Sigmoid colon (tissue), 7 donors: Measurements from ENCODE around the gene DPP6. TPM values are rescaled to one million over a fixed set of nuclear protein-coding genes. Genes with fewer than 3 reads are reported as not detected.

ENCODE experiments used
- DNase-seq: peaks from one replicate; pipeline ENCODE4 v3.0.0-alpha.2; 2019
- H3K27ac ChIP-seq, 4 donors: fragments of 200-600 bp; sonication (generic); one replicate each; pipeline ENCODE4 v1.5.1; 2016 to 2019; ENCODE audit warnings: mild to moderate bottlenecking in 1 of 4
- H3K27me3 ChIP-seq, 3 donors: fragments of 200-600 bp; sonication (generic); one replicate each; pipeline ENCODE4 v1.5.1; 2019; ENCODE audit warnings: mild to moderate bottlenecking in 1 of 3
- H3K36me3 ChIP-seq, 4 donors: fragments of 200-600 bp; sonication (generic); one replicate each; pipeline ENCODE4 v1.5.1; 2016 to 2019
- H3K4me1 ChIP-seq, 4 donors: fragments of 200-600 bp; sonication (generic); one replicate each; pipeline ENCODE4 v1.5.1; 2017 to 2019
- H3K4me3 ChIP-seq, 4 donors: fragments of 200-600 bp; sonication (generic); one replicate each; pipeline ENCODE4 v1.5.1; 2017 to 2019; ENCODE audit warnings: mild to moderate bottlenecking in 2 of 4, moderate library complexity in 1 of 4
- H3K9me3 ChIP-seq, 4 donors: fragments of 200-600 bp in 3 of 4; sonication (generic) in 3 of 4; one replicate each; pipeline versions ENCODE4 v1.5.1 to v1.6.1; 2013 to 2019
- EP300 ChIP-seq, 4 donors: sonication (generic); formaldehyde crosslinking; IDR thresholded peaks; one replicate each; pipeline ENCODE4 v1.6.1; 2017; ENCODE audit warnings: antibody characterized with exemption in 4 of 4
- POLR2A ChIP-seq, 2 donors: fragments of 450-650 bp; IDR thresholded peaks; one replicate each; pipeline ENCODE4 v1.6.1; 2016; ENCODE audit warnings: antibody characterized with exemption in 2 of 2, mild to moderate bottlenecking in 2 of 2, moderate library complexity in 2 of 2
- POLR2AphosphoS5 ChIP-seq, 4 donors: sonication (generic); formaldehyde crosslinking; IDR thresholded peaks; one replicate each; pipeline ENCODE4 v1.6.1; 2017; ENCODE audit warnings: antibody characterized with exemption in 4 of 4
- WGBS, 2 donors: extraction: QIAGEN DNeasy Blood & Tissue Kit; methylation state at CpG; one replicate each; pipeline ENCODE4 v1.1.7; 2013; 5-methylcytosine and 5-hydroxymethylcytosine counted together
- intact Hi-C: fragments of 100-400 bp; cut with DNase I; formaldehyde crosslinking; loops from one replicate; pipeline ENCODE4 v1.15.1; 2023
- polyA plus RNA-seq, 3 donors: library from polyadenylated mRNA; stranded (reverse); fragments of 200-250 nt; gene quantifications; one replicate each; pipeline ENCODE4 v1.2.3, GENCODE V29; 2013
- total RNA-seq, 4 donors: library from RNA; depleted of rRNA; stranded (reverse); fragments of >200 nt; gene quantifications; one replicate each; pipeline ENCODE4 v1.1.0, GENCODE V29; 2016
- TF ChIP-seq, protein P1 (sequence below), 4 experiments: fragments of 450-650 bp in 3 of 4; fragments of 200-600 bp in 1 of 4; IDR thresholded peaks; one replicate each; pipeline ENCODE4 v1.5.1; 2016 to 2019; ENCODE audit warnings: antibody characterized with exemption in 4 of 4, mild to moderate bottlenecking in 3 of 4, moderate library complexity in 2 of 4
- donor health status: healthy with polysubstance abuse.
- donor health status: Bipolar disorder and iron deficiency.
- donor health status: healthy.

DPP6 gene
- total and polyA plus RNA-seq, 7 donors, result 1.2 to 53.2 (median 41.0) TPM; not detected in 1

GRCh38 chr7:154178895-154179294, 126.7 kb downstream of the DPP6 start:
- no peak for DNase-seq
- Histone ChIP-seq H3K27me3 (no peaks in the 10 kb centered on the region), H3K4me3 (no peak overlapping the region), H3K27ac (no peak overlapping the region), H3K36me3 (no peaks in the 10 kb centered on the region), H3K4me1 (peaks cover 0 to 16% (median 0%) of the 10 kb centered on the region in 4 donors), H3K9me3 (no peaks in the 10 kb centered on the region)
- TF ChIP-seq EP300 (IDR thresholded peaks at IDR 0.05), result no peak
- TF ChIP-seq, protein P1, sequence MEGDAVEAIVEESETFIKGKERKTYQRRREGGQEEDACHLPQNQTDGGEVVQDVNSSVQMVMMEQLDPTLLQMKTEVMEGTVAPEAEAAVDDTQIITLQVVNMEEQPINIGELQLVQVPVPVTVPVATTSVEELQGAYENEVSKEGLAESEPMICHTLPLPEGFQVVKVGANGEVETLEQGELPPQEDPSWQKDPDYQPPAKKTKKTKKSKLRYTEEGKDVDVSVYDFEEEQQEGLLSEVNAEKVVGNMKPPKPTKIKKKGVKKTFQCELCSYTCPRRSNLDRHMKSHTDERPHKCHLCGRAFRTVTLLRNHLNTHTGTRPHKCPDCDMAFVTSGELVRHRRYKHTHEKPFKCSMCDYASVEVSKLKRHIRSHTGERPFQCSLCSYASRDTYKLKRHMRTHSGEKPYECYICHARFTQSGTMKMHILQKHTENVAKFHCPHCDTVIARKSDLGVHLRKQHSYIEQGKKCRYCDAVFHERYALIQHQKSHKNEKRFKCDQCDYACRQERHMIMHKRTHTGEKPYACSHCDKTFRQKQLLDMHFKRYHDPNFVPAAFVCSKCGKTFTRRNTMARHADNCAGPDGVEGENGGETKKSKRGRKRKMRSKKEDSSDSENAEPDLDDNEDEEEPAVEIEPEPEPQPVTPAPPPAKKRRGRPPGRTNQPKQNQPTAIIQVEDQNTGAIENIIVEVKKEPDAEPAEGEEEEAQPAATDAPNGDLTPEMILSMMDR (IDR thresholded peaks at IDR 0.05), result no peak
- no peak for TF ChIP-seq POLR2A (IDR thresholded peaks at IDR 0.05)
- no peak for TF ChIP-seq POLR2AphosphoS5 (IDR thresholded peaks at IDR 0.05)
- intact Hi-C loops, result no loop called here

DNA sequence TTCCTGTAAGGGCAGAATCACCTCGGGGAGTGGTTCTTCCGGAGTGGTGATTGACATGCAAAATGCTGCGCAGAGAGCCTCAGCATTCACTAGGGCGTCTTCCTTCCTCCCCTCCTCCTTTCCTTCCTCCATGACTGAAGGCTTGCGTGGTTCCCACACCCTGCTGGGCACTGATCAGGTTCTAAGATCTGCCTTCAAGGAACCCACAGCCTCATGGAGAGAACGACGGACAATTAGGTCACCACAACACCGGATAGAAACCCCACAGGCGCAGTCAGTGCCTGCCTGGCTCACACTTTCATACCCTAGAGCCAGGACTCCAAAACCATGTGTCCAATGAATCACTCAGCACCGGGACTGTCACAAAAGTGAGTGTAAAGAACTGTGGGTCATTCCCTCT, 131.3 kb downstream of the DPP6 start:
- intact Hi-C loops, result loop anchor here (10.0 kb wide), 1 partner anchor 151 kb away; no protein-coding TSS in a partner anchor

DNA sequence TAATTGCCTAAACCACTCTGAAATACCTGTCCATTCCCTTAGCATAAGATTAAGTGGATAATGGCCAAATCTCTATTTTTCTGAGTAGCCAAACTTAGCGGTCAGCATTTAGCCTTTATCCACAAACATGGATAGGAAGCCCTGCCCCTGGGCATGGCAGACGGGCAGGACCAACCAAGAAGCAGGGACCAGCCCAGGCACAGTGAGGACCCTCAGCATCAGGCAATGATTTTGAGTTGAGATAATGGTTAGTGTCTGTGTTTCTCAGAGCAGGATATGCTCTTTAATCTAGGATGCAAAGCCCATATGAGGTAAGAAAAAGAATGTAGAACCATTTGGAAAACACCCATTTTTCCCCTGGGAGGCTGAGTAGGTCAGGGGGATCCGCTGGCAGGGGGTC, 131.7 kb downstream of the DPP6 start:
- H3K27me3 ChIP-seq, result no peaks in the 10 kb centered on the region
- intact Hi-C loops, result loop anchor here (10.0 kb wide), 1 partner anchor 151 kb away; no protein-coding TSS in a partner anchor
- no peak for DNase-seq
- peaks cover 0 to 7% (median 0%) of the 10 kb centered on the region in 4 donors for H3K4me1 ChIP-seq
- H3K36me3 ChIP-seq, result no peaks in the 10 kb centered on the region
- no peaks in the 10 kb centered on the region for H3K9me3 ChIP-seq
- no peak overlapping the region for H3K4me3 ChIP-seq
- TF ChIP-seq POLR2AphosphoS5 (IDR thresholded peaks at IDR 0.05) (no peak), POLR2A (IDR thresholded peaks at IDR 0.05) (no peak), EP300 (IDR thresholded peaks at IDR 0.05) (no peak)
- TF ChIP-seq, protein P1 (IDR thresholded peaks at IDR 0.05), result no peak
- 54 to 72% methylated on average over 3 of the region's 3 CpGs for WGBS, 2 donors
- no peak overlapping the region for H3K27ac ChIP-seq

More for the DNA sequence above, 131.3 kb downstream of the DPP6 start:
- Histone ChIP-seq H3K9me3 (no peaks in the 10 kb centered on the region), H3K27me3 (no peaks in the 10 kb centered on the region), H3K4me1 (peaks cover 0 to 12% (median 0%) of the 10 kb centered on the region in 4 donors), H3K4me3 (no peak overlapping the region), H3K36me3 (no peaks in the 10 kb centered on the region), H3K27ac (no peak overlapping the region)
- DNase-seq, result no peak
- TF ChIP-seq EP300 (IDR thresholded peaks at IDR 0.05) (no peak), POLR2A (IDR thresholded peaks at IDR 0.05) (no peak), POLR2AphosphoS5 (IDR thresholded peaks at IDR 0.05) (no peak)
- TF ChIP-seq, protein P1 (IDR thresholded peaks at IDR 0.05), result no peak
- WGBS, 2 donors, result 38 to 49% methylated on average over 10 of the region's 10 CpGs

DNA sequence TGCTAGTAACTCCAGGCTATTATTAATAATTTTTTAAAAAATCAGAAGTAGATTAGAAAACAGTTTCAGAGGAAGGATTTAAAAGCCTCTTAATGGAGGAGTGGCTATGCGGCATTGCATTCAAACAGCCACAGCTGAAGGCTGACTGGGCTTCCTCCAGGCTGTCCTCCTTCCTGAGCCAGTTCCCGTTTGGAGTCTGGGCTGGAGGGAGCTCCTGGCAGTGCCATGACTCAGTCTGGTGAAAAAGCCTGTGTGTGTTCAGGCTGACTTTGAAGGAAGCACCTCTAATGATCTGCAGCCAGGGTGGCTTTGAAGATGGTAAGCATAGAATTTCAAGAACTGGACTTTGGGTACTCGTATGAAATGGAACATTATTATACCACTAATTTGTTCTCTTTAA, 134.6 kb downstream of the DPP6 start:
- H3K36me3 ChIP-seq, result no peaks in the 10 kb centered on the region
- no peaks in the 10 kb centered on the region for H3K27me3 ChIP-seq
- intact Hi-C loops, result loop anchor here (10.0 kb wide), 1 partner anchor 148 kb away; no protein-coding TSS in a partner anchor
- H3K9me3 ChIP-seq, result no peaks in the 10 kb centered on the region
- H3K4me1 ChIP-seq, result no peaks in the 10 kb centered on the region
- DNase-seq, result no peak
- no peak overlapping the region for H3K27ac ChIP-seq
- 73 to 75% methylated on average over 3 of the region's 3 CpGs for WGBS, 2 donors
- no peak for TF ChIP-seq EP300 (IDR thresholded peaks at IDR 0.05)
- TF ChIP-seq, protein P1 (IDR thresholded peaks at IDR 0.05), result no peak
- no peak for TF ChIP-seq POLR2AphosphoS5 (IDR thresholded peaks at IDR 0.05)
- no peak for TF ChIP-seq POLR2A (IDR thresholded peaks at IDR 0.05)
- no peak overlapping the region for H3K4me3 ChIP-seq

DNA sequence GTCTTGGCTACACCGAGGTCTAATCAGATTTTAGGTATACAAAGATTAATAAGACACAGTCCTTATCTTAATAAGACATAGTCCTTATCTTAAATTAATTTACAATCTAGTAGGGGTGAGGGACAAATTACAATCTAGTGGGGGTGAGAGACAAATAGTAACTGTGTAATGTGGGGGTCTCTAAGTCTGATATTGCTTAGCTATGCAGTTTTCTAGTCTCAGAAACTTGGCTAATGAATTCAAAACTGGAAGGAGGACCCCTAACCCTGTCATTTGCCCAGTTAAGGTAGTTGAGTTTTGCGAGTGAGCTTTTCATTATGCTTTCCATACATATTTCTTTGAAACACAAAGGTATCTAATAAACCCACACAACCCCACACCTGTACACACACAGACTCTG, 136.1 kb downstream of the DPP6 start:
- Histone ChIP-seq H3K27ac (no peak overlapping the region), H3K36me3 (no peaks in the 10 kb centered on the region), H3K4me1 (no peaks in the 10 kb centered on the region), H3K27me3 (no peaks in the 10 kb centered on the region), H3K9me3 (no peaks in the 10 kb centered on the region), H3K4me3 (no peak overlapping the region)
- DNase-seq, result no peak
- intact Hi-C loops, result loop anchor here (10.0 kb wide), 1 partner anchor 146 kb away; no protein-coding TSS in a partner anchor
- WGBS, 2 donors, result 80 to 93% methylated on average over 2 of the region's 2 CpGs
- no peak for TF ChIP-seq POLR2AphosphoS5 (IDR thresholded peaks at IDR 0.05)
- TF ChIP-seq EP300 (IDR thresholded peaks at IDR 0.05), result no peak
- TF ChIP-seq POLR2A (IDR thresholded peaks at IDR 0.05), result no peak
- TF ChIP-seq, protein P1 (IDR thresholded peaks at IDR 0.05), result no peak
